GM18517 (cell line): ENCODE results near the gene CA4.

Source experiments
- ATAC-seq: cut with Tn5 transposase; IDR thresholded peaks from one replicate; pipeline ENCODE4 v1.9.1; 2021; ENCODE audit warnings: mild to moderate bottlenecking, moderate library complexity; ENCODE audit not compliant: unreplicated experiment

Gene CA4

GRCh38 chr17:60129164-60129563 lies 20.6 kb upstream of the CA4 start:
- ATAC-seq, result no peak

- no peak for ATAC-seq
Measured at GRCh38 chr17:60130466-60130865, 19.3 kb upstream of the CA4 start.

GRCh38 chr17:60134396-60135150 lies 15.2 kb upstream of the CA4 start:
- peak; percentile 15 for ATAC-seq

- peak; percentile 80 for ATAC-seq
Measured at GRCh38 chr17:60135151-60135950, 14.4 kb upstream of the CA4 start.

GRCh38 chr17:60135951-60136666 lies 13.7 kb upstream of the CA4 start:
- ATAC-seq, result no peak

GRCh38 chr17:60137731-60138130 lies 12.0 kb upstream of the CA4 start:
- ATAC-seq, result no peak

- no peak for ATAC-seq
Measured at GRCh38 chr17:60138769-60139437, 10.9 kb upstream of the CA4 start.

GRCh38 chr17:60139438-60140285 lies 10.1 kb upstream of the CA4 start:
- ATAC-seq, result no peak

GRCh38 chr17:60141111-60142018 lies 8.4 kb upstream of the CA4 start:
- ATAC-seq, result no peak

GRCh38 chr17:60142872-60143499 lies 6.8 kb upstream of the CA4 start:
- peak; percentile 64 for ATAC-seq

- no peak for ATAC-seq
Measured at GRCh38 chr17:60145006-60145935, 4.5 kb upstream of the CA4 start.

GRCh38 chr17:60146206-60146605 lies 3.6 kb upstream of the CA4 start:
- no peak for ATAC-seq

GRCh38 chr17:60147553-60148223 lies 2.1 kb upstream of the CA4 start:
- no peak for ATAC-seq

- ATAC-seq, result no peak
Measured at GRCh38 chr17:60148373-60148772, 1.4 kb upstream of the CA4 start.

- peak; percentile 64 for ATAC-seq
Measured at GRCh38 chr17:60151355-60151754, 1.6 kb downstream of the CA4 start.

GRCh38 chr17:60153606-60154390 lies 4.0 kb downstream of the CA4 start:
- ATAC-seq, result no peak
